Stimulated activated CD4-positive, alpha-beta T cell treated with anti-CD3 and anti-CD28 coated beads, Interleukin-2, amount 100 ng/mL, for 48 hours (primary cell): ENCODE results near the gene ZNF70.

Experiments
- DNase-seq, 2 donors: peaks; one replicate each; pipeline ENCODE4 v3.0.0-alpha.2; 2020

ZNF70 gene

DNA sequence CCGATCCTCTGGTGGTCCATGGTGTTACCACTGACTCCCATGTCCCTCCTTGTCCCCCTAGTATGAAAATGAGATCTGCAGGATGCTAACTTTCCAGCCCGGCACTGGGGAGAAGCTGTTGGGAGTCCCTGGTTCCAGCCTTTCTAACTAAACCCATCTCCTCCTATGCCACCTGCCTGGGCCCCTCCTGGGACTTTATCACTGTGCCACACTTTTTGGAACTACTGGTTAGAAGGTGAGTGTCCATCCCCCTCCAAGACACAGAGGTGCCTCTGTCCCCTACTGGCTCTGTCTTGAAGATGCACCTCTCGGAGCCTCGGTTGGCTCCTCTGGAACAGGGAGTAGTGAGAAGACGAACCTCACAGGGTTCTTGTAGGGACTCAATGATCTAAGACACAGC is 60.2 kb downstream of the ZNF70 start, which contains the start of gene RGL4:
Gene RGL4, plus strand, starts transcription at position 301 of the 400 bp plus-strand sequence. CDS start 1,018 bp downstream, outside the sequence.
- no peak for DNase-seq

DNA sequence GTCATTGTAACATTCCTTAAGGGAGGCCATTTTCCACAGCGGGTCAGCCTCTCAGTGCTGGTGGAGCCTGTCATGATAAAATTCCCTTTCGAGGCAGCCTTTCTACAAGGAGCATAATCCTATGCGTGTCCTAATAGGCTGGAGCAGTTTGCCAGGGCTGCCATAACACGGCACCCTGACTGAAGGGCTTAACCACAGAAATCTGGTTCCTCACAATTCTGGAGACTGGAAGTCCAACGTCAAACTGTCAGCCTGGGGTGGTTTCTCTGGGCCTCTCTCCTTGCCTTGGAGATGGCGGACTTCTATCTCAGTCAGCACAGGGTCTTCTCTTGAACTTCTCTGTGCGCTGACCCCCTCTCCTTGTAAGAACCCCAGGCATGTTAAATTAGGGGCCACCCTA is 61.5 kb downstream of the ZNF70 start:
- DNase-seq: no peak
